NCI-H446 (cell line): ENCODE results near the gene MTHFD1L.

ENCODE experiments used
- DNase-seq, 2 experiments: peaks; one replicate each; lab custom pipeline; 2025; lab: John Stamatoyannopoulos, UW

MTHFD1L gene

DNA sequence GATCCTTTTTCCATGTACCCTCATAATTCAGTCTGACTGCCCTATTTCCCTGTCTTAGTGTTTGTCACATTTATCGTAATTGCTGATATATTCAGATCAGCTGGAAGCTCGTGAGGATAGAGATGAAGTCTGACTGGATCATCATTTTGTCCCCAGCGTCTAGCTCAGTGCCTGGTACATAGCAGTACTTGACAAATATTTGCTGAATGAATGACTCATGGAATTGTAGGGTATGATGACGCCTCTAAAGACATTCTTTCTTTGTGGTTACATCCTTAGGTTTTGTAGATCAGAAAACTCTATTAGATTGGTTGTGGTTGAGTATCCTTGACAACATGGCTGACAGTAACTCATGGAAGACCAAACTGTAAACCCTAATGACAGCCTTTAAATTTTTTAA is 68.9 kb downstream of the MTHFD1L start:
- no peak for DNase-seq

DNA sequence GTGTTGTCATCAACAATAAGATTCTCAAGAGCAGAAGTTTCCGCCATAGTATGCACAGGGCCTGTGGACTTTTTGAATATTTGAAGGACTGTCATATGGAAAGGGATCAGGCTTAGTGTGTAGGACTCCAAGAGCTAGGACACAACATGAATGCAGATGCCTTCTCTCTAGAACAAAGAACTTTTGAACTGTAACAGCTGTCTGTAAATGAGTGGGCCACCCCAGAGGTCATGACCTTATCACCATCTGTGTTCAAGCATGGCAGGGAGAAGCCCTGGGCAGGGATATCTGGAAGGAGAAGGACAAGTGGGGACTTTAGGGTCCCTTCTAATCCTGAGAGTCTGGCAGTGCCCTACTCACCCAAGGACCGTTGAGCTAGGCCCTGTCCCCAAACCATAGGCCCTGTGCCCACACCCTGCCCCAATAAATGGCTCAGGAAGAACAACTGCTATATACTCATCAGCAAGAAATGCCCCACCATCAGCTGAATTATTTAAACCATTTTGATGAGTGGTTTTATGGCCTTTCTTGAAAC is 70.6 kb downstream of the MTHFD1L start:
- no peak for DNase-seq

DNA sequence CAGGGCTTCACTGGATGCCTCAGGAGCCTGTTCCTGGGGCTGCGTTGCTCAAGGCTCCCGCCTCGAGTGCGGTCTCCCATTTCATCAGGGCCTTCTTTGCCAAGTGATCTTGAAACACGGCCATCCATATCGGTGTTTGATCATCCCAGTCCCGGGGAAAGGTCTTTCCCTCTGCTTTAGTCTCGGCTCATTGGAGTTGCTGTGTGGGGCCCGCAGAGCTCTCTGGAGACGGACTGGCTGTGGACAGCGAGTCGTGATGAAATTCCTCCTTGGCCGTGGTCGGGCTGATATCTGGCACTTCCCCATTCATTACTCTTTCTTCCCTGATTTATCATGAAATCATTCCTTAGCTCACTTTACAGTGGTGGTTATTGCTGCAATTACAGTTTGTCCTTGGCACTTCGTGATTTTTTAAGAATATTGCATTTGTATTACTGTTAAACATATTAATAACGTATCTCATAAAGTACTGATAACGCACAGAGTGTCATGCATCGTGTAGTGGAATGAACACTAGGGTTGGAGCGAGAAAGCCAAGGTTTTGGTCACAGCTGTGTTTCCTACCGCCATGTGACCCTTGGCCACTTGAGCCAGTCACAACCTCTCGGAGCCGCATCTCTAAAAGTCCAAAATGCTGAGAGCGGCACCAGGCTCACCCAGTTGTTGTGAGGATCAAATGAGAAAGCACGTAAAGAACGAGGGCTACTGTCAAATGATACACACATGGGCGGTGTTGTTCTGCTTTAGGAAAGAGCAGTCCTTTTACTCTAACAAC is 71.8 kb downstream of the MTHFD1L start:
- DNase-seq, result no peak

DNA sequence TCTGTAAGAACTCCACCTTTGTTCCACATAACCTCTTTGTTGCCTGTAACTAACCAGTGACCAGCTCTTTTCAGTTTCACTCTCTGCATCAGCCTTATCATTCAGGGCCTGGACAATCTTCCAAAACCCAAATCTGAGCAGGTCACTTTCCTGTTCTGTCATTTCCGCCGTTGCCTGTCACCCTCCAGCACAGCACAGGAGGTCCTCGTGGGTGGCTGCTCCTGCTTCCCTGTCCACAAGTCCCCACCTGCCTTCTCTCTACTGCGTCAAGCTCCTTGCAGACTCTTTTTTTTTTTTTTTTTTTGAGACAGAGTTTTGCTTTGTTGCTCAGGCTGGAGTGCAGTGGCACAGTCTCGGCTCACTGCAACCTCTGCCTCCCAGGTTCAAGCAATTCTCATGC is 73.9 kb downstream of the MTHFD1L start:
- no peak for DNase-seq

DNA sequence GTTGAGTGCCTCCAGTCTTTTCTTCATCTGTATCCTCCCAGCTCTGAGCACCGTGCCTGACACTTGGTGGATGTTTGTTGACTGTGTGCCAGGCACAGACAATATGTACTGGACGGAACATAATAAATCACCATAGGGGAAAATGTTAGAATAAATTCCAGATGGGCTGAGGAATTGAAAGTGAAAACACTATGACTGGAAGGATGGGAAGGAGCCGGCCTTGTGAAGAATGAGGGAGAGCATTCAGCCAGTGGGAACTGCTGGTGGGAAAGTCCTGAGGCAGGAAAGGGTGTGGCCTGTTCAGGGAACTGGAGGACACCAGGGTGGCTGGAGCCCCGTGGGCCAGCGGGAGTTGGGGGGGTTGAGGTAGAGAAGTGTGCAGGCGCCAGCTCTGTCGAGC is 75.4 kb downstream of the MTHFD1L start:
- no peak for DNase-seq

DNA sequence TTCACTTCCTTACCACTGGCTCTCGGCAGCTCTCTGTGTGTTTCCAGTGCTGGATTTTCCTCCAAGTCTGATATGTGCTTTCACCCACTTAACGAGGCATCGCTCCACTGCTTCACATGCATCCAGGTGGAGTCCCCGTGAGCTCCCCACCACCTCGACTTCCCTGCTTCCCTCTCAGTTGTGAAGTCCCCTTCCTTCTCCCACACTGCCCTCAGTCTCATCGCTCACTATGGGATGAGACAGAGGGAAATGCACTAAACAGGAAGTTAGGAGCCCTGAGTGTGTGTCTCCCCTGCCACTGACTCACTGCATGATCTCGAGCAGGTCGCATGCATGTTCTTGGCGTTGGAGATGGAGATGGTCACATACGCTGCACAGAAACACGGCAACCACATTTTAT is 84.0 kb downstream of the MTHFD1L start:
- DNase-seq, result no peak

DNA sequence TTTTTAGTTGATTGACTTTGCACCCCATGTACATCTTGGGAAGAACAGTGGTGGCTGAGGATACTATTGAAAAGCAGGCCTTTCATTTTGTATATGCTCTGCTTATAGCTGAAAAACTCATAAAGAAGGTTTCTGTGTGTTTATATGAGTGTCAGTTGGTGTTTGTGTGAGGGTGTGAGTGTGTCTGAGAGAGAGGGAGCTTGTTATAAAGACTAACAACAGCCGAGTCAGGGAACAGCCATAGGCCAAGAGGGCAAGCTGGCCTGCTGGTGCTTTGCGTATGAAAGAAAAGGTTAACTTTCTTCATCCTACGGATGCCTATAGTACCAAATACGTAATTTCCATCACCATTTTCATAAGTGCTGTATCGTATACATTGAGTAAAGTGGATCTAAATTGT is 88.3 kb downstream of the MTHFD1L start:
- no peak for DNase-seq

DNA sequence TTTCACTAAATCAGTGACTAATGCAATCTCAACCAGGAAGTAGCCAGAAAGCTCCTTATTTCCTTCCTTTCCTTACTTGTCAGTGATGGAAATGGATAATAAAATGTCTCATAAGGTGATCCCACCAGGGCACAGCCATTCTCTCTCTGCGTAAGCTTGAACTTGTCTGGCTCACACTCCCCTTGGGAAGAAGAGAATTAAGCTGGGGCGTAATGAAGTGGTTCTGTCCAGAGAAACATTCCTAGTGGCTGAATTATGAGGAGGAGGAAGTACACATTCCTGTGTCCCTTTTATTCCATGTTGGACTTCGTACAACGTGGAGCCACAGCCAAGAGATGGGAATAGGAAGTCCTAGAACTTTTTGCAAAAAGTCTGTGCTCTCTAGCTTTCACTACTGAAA is 93.7 kb downstream of the MTHFD1L start:
- DNase-seq, result no peak

DNA sequence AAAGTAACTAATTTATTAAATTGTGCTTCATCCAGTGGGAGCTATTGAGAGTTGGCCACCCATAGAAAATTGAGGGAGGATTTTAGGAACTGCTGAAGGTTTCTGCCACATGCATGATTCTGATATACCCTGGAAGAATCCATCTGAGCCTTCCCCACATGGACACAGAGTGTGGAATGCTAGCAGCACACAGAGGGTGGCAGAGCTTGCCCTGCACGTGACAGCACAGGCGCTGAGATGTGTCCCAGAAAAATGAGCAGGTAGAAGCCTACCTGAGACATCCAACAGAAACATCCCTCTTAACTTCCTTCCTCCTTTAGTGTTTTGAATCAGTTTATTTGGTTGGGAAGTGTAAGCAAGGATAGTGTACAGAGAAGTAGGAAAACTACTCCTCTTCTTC is 96.9 kb downstream of the MTHFD1L start:
- no peak for DNase-seq

DNA sequence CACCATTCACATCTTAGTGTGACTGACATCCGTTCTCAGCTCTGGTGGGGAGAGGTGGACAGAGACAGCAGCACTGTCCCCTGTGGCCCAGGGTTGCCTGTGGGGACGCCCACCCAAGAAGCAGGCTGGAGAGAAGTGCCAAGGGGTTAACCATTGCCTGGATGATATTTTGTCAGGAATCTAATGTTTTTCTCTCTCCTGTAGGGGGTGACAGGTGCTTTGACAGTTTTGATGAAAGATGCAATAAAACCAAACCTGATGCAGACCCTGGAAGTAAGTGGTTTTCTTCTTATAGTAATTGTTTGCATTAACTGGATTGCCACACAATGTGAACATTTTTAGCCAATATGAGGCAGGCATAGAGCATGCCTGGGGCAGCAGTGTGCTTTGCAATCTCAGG is 99.3 kb downstream of the MTHFD1L start:
- DNase-seq, result no peak

DNA sequence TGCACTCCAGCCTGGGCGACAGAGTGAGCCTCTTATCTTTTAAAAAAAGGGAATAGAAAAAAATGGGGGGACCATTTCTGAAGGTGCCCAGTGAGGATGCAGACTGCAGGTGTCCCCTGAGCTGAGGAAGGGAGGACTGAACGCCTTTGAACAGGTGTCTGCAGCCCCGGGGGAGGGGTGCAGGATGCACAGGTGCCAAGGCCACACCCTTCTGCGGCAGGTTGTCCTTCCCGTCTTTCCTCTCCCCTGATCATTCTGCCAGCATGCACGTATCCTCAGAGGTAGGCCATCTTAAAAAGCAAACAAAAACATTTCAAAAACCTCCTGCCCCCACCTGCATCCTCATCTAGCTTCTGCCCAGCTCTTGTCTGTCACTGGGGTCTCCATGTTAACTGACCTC is 101.3 kb downstream of the MTHFD1L start:
- DNase-seq, result no peak

DNA sequence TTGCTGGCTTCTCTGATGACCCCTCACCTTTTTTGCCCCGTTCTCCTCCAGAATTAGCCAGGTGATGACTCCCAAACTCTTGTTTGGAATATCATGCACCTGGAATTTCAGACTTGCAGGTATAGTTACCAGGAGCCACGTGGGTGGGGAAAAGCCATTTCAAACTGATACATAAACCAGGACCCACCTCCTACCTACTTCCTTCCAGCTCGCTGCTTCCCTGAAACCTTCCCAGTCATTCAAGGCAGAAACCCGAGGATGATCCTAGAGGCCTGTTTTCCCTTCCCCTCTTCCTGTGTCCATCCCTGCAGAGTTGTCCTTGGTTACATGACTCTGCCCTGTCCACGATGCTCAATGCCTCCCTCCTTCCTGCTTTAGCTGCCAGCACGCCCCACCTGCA is 101.9 kb downstream of the MTHFD1L start:
- DNase-seq, result no peak

DNA sequence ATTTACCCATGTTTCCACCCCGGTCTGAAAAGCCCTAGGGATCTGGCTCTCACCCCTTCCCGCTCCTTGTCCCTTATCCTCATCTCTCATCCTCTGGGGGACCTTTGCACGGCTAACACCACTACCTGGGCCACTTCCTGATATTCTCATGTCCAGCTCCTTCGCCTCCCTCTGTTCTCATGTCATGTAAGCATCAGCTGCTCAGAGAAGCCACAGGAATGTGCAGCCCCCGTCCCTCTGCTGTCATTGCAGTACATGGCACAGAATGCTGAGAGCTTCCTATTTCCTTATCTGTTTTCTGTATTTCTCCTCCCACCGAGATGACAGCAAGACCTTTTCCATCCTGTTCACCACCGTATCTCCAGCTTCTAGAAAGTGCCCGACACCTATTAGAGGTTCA is 102.4 kb downstream of the MTHFD1L start:
- DNase-seq, result no peak

DNA sequence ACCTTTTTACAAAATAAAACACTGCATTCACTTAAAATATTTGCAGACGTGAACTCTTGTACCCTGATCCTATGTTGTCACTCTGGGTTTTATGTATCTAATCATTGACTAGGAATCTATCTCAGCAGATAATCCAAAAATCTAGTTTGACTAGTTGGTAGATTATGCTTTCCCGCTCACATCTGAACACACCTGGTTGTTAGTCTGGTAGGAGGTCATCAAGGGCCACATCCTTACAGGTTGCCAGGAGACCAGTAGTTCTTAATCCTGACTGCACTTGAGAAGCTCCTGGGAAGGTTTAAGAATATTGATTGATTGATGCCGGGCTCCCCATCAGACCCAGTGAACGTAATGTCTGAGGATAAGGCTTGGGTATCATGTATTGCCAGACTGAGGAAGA is 104.4 kb downstream of the MTHFD1L start:
- DNase-seq, result no peak

DNA sequence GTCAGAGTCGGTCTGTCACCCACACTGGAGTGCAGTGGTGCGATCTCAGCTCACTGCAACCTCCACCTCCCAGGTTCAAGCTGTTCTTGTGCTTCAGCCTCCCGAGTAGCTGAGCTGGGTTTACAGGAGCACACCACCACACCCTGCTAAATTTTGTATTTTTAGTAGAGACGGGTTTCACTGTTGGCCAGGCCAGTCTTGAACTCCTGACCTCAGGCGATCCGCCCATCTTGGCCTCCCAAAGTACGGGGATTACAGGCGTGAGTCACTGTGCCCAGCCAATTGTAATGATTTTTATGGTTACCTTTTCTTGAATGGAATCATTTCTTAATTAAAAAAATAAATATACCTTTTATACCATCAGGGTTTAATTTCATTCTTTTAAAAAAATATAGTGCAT is 105.7 kb downstream of the MTHFD1L start:
- no peak for DNase-seq

DNA sequence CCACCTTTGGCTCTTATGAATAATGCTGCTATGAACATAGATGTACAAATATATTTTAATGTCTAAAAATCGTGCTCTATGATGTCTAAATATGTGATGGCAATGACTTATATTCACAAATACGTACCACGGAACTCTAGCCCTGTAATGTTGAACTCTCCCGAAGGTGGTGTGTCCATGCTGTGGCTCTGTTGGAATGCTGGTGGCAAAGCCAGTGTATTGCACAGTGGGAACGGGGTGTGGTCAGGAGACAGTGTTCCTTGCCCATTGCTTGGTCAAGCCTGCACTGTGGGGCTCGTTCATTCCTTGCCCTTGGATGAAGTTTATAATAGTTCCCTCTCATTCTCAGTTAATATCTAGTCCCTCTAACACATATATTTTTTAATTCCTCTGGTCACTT is 109.6 kb downstream of the MTHFD1L start:
- DNase-seq, result no peak

DNA sequence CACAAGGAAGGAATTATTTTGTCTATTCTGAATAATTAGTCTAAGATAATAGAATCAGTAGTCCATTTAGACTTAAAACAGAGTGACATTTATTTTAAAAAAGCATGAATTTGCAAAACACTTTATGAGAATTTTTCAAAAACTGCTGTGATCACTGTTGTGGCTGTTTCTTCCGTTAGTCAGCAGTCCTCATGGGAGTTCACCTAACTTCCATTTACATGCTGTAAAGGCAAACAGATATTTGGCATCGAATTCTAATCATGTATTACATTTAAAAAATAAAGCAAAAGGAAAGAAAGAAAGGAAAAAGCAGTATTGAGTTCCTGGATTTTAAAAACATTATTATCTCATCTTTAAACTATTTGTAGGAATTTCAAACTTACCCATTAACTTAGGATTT is 111.8 kb downstream of the MTHFD1L start:
- no peak for DNase-seq

DNA sequence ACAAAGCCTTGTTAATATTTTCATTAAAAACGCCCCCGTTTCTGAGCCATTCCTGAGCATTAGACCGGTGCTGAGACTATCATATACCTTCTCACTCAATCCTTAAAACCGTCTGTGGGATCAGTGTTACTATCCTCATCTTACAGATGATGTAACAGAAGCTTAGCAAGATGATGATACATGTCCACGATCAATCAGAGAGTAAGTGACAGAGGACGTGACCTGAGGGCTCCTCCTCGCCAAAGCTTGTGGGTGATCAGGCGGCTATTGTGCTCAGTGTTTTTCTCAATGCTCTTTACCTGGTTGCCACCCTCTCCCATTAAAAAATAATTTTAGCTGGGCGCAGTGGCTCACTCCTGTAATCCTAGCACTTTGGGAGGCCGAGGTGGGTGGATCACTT is 113.1 kb downstream of the MTHFD1L start:
- no peak for DNase-seq

DNA sequence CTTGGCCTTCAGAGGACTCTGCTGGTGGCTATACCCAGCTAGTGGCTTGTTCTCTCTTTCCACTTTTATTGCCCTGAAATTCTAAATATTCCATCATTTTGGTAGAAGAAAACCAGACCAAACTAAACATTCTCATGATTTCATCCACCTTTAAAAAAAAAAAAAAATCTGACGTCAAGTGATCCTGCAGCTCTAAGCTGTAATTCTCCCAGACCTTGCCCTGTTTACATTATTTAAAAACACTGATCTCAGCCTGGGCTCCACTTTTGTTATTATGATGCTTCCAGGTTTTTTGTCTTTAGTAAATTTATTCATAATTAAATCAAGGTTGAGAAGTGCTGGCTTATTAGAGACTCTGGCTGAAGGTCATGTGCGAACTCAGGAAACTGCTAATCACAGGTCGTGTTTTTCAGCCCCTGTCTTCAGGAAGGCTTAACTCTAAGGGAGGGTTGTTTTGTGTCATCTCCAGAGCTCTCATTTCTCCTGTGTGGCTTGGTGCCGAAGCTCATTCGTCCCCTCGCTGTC is 114.4 kb downstream of the MTHFD1L start:
- no peak for DNase-seq

DNA sequence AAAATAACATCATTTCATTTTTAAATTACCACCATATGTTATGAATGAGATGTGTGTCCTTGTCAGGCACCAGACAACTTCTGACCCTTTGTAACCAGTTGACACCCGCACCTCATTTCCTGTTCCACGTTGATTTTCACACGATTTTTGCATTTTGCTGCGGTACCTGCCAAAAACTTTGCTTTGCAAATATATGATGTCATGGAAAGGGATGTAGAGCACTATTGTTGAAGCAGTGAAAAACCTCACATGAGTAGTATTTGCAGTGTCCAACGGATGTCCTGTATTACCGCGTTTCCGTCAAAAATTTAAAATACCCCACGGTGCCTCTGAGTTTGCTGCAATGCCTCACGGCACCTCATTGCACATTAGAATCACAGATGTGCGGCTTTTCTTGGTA is 115.6 kb downstream of the MTHFD1L start:
- no peak for DNase-seq

DNA sequence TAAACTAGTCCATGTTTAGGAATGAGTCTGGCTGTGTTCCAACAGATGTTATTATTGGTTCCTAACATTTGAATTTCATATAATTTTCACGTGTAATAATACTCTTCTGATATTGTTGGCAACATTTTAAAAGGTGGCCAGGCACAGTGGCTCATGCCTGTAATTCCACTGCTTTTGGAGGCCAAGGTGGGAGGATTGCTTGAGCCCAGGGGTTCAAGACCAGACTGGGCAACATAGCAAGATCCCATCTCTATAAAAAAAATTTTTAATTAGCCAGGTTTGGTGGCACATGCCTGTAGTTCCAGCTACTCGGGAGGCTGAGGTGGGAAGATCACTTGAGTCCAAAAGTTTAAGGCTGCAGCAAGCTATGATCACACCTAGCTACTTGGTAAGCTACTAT is 116.2 kb downstream of the MTHFD1L start:
- DNase-seq, result no peak

DNA sequence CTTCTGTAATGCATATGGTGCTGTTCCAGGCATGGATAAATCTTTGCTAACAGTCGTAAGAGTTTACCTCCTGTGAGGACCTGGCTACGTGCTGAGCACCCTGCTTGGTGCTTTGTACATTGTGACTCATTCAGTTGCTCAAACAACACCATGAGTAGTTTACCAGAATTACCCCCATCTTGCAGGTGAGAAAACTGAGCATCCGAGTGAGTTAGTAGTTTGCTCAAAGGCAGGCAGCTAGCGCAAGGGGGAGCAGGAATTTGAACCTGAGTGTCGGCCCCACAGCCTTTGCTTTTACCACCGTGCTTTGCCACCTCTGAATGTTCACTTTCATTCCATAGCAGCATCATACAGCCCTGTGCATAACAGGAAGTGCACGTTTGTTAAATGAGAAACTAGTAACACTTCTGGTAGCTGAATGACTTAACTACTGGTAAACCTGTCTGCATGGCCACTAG is 121.9 kb downstream of the MTHFD1L start:
- no peak for DNase-seq

DNA sequence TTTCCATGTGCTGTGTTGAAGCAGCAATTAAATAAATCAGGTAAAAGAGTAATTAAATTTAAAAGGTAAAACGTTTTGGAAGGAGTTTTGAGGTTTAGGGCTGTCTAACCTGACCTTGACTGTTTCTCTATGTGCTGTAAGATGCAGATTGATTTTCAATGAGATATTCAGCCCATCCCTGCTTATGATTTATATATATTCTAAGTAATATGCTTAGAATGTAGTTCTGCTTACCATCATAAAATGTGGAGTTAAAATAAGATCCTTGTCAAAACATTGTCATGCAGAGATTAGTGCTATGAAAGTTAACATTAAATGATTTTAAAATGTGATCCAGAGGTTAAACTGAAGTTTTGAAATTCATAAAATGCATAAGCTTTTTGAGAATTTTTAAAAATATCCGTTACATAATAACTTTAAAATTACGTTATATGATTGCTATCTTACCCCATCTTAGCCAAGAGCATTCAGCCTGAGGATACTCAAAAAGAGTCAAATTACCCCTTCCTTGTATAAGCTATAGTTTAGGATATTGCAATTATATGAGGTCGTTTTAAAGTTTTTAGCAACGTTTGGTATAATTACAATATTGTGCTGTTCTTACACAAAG is 122.5 kb downstream of the MTHFD1L start:
- DNase-seq, result no peak
